GM12873 (cell line): ENCODE data around the gene MTA1.

Experiments used
- TF ChIP-seq, protein P1 (sequence below): IDR thresholded peaks from 2 replicates; pipeline ENCODE4 v1.5.1; 2012; ENCODE audit warnings: low read depth, mild to moderate bottlenecking, moderate library complexity, low read length, control low read depth; ENCODE audit not compliant: insufficient read depth; ENCODE audit errors: missing control alignments

MTA1 gene

DNA sequence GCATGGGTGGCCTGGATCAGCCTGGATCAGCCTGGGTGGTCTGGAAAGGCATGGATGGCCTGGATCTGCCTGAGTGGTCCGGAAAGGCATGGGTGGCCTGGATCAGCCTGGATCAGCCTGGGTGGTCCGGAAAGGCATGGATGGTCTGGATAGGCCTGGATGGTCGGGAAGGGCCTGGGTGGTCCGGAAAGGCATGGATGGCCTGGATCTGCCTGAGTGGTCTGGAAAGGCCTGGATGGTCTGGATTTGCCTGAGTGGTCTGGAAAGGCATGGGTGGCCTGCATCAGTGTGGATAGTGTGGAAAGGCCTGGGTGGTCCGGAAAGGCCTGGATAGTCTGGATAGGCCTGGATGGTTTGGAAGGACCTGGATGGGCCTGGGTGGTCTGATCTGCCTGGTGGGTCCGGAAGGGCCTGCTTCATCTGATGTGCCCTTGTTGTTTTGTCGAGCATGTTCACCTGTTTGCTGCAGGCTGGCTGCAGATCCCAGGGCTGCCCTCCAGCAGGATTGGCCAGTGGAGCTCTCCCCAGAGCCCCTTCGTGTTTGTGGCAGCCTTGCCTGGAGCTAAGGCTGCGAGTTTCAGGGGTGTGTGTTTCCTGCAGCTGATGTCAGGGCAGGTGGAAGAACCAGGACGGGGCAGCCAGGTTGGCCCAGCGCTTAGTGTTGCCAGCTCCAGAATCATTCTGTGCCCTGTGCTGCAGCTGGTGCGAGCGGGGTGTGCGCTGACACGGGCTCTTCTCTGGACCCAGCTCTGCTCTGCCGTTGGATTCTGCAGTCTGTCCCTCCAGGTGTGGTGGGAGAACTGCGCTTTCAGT, 40.5 kb upstream of the MTA1 start:
- TF ChIP-seq, protein P1, sequence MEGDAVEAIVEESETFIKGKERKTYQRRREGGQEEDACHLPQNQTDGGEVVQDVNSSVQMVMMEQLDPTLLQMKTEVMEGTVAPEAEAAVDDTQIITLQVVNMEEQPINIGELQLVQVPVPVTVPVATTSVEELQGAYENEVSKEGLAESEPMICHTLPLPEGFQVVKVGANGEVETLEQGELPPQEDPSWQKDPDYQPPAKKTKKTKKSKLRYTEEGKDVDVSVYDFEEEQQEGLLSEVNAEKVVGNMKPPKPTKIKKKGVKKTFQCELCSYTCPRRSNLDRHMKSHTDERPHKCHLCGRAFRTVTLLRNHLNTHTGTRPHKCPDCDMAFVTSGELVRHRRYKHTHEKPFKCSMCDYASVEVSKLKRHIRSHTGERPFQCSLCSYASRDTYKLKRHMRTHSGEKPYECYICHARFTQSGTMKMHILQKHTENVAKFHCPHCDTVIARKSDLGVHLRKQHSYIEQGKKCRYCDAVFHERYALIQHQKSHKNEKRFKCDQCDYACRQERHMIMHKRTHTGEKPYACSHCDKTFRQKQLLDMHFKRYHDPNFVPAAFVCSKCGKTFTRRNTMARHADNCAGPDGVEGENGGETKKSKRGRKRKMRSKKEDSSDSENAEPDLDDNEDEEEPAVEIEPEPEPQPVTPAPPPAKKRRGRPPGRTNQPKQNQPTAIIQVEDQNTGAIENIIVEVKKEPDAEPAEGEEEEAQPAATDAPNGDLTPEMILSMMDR = no peak

DNA sequence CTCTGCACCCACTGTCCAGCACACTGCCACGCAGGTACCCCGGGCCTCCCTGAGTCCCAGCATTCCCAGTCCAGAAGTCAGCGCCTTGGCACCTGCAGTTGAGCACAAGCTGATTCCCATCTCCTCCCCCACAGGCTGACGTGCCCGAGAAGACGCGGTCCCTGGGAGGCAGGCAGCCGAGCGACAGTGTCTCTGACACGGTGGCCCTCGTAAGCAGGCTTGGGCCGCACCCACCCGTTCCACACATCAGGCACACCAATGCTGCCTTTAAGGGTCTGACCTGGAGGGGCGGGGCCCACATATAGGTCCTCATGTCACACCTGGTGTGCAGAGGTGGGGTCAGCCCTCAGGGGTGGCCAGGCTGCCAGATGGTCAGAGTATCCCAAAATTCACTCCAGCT, 39.7 kb upstream of the MTA1 start:
- TF ChIP-seq, protein P1 = no peak

- TF ChIP-seq, protein P1 = no peak
Observed at GRCh38 chr14:105380756-105381155, 38.9 kb upstream of the MTA1 start.

- TF ChIP-seq, protein P1 = no peak
Observed at GRCh38 chr14:105381446-105382342, 37.9 kb upstream of the MTA1 start.

DNA sequence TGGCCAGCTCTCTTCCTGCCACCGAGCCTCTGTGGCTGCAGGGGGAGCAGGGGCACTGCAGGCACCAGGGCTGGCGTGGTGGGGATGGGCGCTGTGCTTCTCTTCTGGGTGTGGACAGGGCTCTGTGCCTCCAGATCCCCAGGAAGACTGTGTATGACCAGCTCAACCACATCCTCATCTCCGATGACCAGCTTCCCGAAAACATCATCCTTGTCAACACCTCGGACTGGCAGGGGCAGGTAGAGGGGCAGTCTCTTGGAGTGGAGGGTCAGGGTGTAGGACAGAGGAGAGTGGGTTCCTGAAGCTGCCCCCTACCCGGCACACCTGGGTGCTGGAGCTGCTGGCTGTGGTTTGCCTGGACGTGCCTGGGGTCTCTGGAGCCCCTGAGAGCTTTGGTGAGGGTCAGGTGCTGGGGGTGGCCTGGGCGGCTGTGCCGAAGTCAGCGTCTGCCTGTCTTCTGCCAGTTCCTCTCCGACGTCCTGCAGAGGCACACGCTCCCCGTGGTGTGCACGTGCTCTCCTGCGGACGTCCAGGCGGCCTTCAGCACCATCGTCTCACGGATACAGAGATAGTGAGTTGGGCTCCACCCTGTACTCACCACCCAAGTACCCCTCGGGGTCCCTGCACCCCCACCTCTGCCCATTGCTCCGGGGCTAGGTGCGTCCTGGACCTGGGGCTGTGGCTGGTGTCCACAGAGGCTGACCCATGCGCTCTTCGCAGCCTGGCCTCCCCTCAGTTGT, 37.1 kb upstream of the MTA1 start:
- TF ChIP-seq, protein P1 = no peak

DNA sequence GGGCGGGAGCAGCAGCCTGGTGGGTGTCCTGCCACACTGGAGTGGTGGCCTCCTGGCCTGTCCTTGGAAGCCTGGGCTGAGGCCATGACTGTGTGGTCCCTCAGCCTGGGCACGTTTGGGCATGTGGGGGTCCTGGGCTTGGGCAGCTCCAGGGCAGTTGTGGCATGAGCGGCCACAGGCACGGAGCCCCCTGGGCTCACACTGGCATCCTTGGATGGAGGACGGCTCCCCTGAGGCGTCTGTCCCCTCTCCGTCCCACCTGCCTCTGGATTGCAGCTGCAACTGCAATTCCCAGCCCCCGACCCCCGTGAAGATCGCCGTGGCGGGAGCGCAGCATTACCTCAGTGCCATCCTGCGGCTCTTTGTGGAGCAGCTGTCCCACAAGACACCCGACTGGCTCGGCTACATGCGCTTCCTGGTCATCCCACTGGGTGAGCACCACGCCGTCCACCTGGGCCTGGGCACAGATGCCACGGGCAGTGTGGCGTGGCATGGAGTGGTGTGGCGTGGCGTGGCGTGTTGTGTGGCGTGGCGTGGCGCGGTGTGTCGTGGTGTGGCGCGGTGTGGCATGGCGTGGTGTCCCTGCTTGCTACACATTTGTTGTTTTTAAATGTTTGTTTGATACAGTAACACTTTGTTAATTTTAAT, 36.4 kb upstream of the MTA1 start:
- TF ChIP-seq, protein P1 = no peak
